Right cardiac atrium (tissue), 5 donors: Measurements from ENCODE around the gene PKD1L1. TPM values are rescaled to one million over a fixed set of nuclear protein-coding genes. Genes with fewer than 3 reads are reported as not detected.

ENCODE experiments used
- ATAC-seq, 2 donors: fragments of 200-7000 bp; cut with Tn5 transposase; one replicate each; pipeline versions ENCODE4 v1.8.0 to v1.9.1; 2020; ENCODE audit warnings: moderate library complexity in 2 of 2, mild to moderate bottlenecking in 1 of 2
- DNase-seq, 3 donors: peaks; one replicate each; pipeline ENCODE4 v3.0.0-alpha.2; 2020
- H3K27ac ChIP-seq: one replicate; pipeline ENCODE4 v1.5.1; 2013; ENCODE audit warnings: mild to moderate bottlenecking, low read length, control low read depth, moderate library complexity
- H3K27me3 ChIP-seq: one replicate; pipeline ENCODE4 v1.6.1; 2013; ENCODE audit not compliant: control insufficient read depth, insufficient read depth
- H3K4me1 ChIP-seq: one replicate; pipeline ENCODE4 v1.6.1; 2013; ENCODE audit warnings: low read length; ENCODE audit not compliant: control insufficient read depth, insufficient read depth
- H3K4me3 ChIP-seq: one replicate; pipeline ENCODE4 v1.5.1; 2013; ENCODE audit warnings: low read length, control low read depth
- H3K9me3 ChIP-seq: one replicate; pipeline ENCODE4 v1.6.1; 2013; ENCODE audit warnings: low read length; ENCODE audit not compliant: control insufficient read depth
- WGBS: extraction: QIAGEN DNeasy Blood & Tissue Kit; methylation state at CpG from one replicate; pipeline ENCODE4 v1.1.7; 2013; 5-methylcytosine and 5-hydroxymethylcytosine counted together
- intact Hi-C, 4 donors: fragments of 100-400 bp; cut with DNase I; formaldehyde crosslinking; loops; one replicate each; pipeline versions ENCODE4 v1.11.0 to v1.14.0; 2022 to 2023
- polyA plus RNA-seq: library from polyadenylated mRNA; stranded (reverse); fragments of 200-250 nt; gene quantifications from one replicate; pipeline ENCODE4 v1.2.3, GENCODE V29; 2013
- total RNA-seq, 4 donors: library from RNA; stranded (reverse); fragmentation: NEBNext Ultra II Directional; extraction: Animal tissue kit (Norgen Biotek cat#: 25700); gene quantifications; one replicate each; pipeline ENCODE4 v1.2.1, GENCODE V29; 2021
- donor health status: healthy with polysubstance abuse.
- donor health status: DM: no; HTN: yes; CAD: no.
- donor health status: DM: no; HTN: no; CAD: no.
- donor health status: DM: no; HTN: yes; CAD: no; lungs with severe emphysema.
- donor health status: DM: yes; HTN: yes; CAD: no.

The PKD1L1 gene
- total and polyA plus RNA-seq, 5 donors = 0.79 to 1.5 (median 0.82) TPM

DNA sequence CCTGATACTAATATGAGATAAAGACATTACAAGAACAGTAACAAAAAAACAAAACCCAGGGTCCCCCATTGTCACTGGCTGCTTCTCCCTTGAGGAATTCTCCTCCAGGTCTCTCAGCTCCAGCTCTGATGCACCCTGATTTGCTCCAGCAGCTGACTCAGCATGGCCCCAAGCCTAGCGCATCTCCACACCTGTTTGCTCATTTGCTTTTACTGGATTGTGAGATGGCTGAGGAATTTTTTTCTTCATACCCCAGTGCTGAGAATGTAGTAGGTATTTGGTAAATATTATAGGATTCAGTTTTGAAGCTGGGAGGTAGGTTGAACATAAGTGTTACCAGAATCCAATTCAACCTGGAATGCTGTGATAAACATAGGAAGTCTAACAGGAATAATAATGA lies 171.9 kb downstream of the PKD1L1 start:
- Histone ChIP-seq H3K27ac (no peak overlapping the region), H3K4me3 (no peak overlapping the region), H3K27me3 (no peaks in the 10 kb centered on the region), H3K9me3 (no peaks in the 10 kb centered on the region), H3K4me1 (peaks cover 1% of the 10 kb centered on the region)
- intact Hi-C loops = no loop called here
- WGBS = 96% methylated on average over 1 of the region's 1 CpG
- DNase-seq = no peak
- no peak for ATAC-seq

- Histone ChIP-seq H3K4me1 (peaks cover 1% of the 10 kb centered on the region), H3K27me3 (no peaks in the 10 kb centered on the region), H3K4me3 (no peak overlapping the region), H3K27ac (no peak overlapping the region), H3K9me3 (no peaks in the 10 kb centered on the region)
- intact Hi-C loops = no loop called here
- no peak for ATAC-seq
- no peak for DNase-seq
- 65% methylated on average over 2 of the region's 2 CpGs for WGBS
Observed at GRCh38 chr7:47775238-47775637, 173.0 kb downstream of the PKD1L1 start.

GRCh38 chr7:47772492-47772891 lies 175.8 kb downstream of the PKD1L1 start:
- no peak for ATAC-seq
- Histone ChIP-seq H3K9me3 (no peaks in the 10 kb centered on the region), H3K27ac (no peak overlapping the region), H3K27me3 (no peaks in the 10 kb centered on the region), H3K4me1 (peaks cover 1% of the 10 kb centered on the region), H3K4me3 (no peak overlapping the region)
- intact Hi-C loops = no loop called here
- no peak for DNase-seq
- 95% methylated on average over 4 of the region's 4 CpGs for WGBS

DNA sequence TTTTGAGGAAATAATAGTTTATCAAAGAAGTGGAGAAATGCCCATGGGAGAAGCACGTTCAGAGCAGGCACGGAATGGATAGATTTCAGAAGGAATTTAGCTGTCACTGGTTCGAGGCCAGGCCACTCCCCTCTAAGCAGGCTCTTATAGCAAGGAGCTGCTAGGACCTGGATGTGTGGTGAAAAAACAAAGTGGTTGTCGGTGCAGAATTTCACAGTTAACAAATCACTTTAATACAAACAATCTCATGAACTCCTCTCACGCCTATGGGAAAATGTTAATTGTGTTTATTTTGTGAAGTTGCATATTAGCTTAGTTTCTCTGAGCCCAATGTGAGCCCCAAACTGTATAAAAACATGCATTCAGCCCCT lies 176.3 kb downstream of the PKD1L1 start:
- Histone ChIP-seq H3K9me3 (no peaks in the 10 kb centered on the region), H3K27ac (no peak overlapping the region), H3K27me3 (no peaks in the 10 kb centered on the region), H3K4me1 (peaks cover 1% of the 10 kb centered on the region), H3K4me3 (no peak overlapping the region)
- WGBS = 70% methylated on average over 5 of the region's 5 CpGs
- intact Hi-C loops = no loop called here
- DNase-seq (peak in 1 of 3 donors; percentile 43), ATAC-seq (no peak)

- WGBS = 69% methylated on average over 5 of the region's 5 CpGs
- Histone ChIP-seq H3K27ac (no peak overlapping the region), H3K4me1 (peaks cover 1% of the 10 kb centered on the region)
Observed at GRCh38 chr7:47771336-47771989, 176.8 kb downstream of the PKD1L1 start.

DNA sequence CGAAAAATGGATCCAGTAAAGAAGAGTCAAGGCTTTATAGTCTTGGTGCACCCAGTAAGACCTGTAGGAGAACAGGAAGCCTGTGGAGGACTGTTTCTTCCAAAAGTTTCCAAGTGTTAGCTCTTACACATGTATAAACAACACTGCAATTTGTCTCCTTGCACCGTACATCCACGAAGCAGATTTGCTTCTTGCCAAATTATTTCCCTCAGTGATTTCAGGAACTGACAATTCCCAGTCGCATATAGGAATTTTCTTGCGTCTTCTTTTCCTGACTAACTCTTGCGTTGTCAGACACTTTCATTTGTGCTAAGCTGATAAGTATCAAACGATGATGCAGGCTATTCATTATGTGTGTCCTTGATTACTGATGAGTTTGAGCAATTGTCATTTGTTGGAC lies 182.1 kb downstream of the PKD1L1 start:
- Histone ChIP-seq H3K4me3 (no peak overlapping the region), H3K9me3 (no peaks in the 10 kb centered on the region), H3K4me1 (no peaks in the 10 kb centered on the region), H3K27ac (no peak overlapping the region), H3K27me3 (no peaks in the 10 kb centered on the region)
- intact Hi-C loops = no loop called here
- ATAC-seq (no peak), DNase-seq (no peak)
- 72% methylated on average over 7 of the region's 7 CpGs for WGBS

More at GRCh38 chr7:47771336-47771989, 176.8 kb downstream of the PKD1L1 start:
- Histone ChIP-seq H3K9me3 (no peaks in the 10 kb centered on the region), H3K27me3 (no peaks in the 10 kb centered on the region), H3K4me3 (no peak overlapping the region)
- DNase-seq (peak; percentile 28 to 72 (median 61)), ATAC-seq (peak; percentile 45 to 62)
- intact Hi-C loops = no loop called here

GRCh38 chr7:47765373-47765979 lies 182.8 kb downstream of the PKD1L1 start:
- no peaks in the 10 kb centered on the region for H3K4me1 ChIP-seq
- DNase-seq = no peak
- ATAC-seq = no peak
- H3K9me3 ChIP-seq = no peaks in the 10 kb centered on the region
- H3K27me3 ChIP-seq = no peaks in the 10 kb centered on the region
- H3K27ac ChIP-seq = no peak overlapping the region
- no peak overlapping the region for H3K4me3 ChIP-seq
- intact Hi-C loops = no loop called here
- 75% methylated on average over 2 of the region's 2 CpGs for WGBS

GRCh38 chr7:47764746-47765145 lies 183.5 kb downstream of the PKD1L1 start:
- no peak for ATAC-seq
- 94% methylated on average over 5 of the region's 5 CpGs for WGBS
- H3K4me3 ChIP-seq = no peak overlapping the region
- no peak for DNase-seq
- H3K27ac ChIP-seq = no peak overlapping the region
- H3K27me3 ChIP-seq = no peaks in the 10 kb centered on the region
- intact Hi-C loops = no loop called here
- no peaks in the 10 kb centered on the region for H3K4me1 ChIP-seq
- H3K9me3 ChIP-seq = no peaks in the 10 kb centered on the region

DNA sequence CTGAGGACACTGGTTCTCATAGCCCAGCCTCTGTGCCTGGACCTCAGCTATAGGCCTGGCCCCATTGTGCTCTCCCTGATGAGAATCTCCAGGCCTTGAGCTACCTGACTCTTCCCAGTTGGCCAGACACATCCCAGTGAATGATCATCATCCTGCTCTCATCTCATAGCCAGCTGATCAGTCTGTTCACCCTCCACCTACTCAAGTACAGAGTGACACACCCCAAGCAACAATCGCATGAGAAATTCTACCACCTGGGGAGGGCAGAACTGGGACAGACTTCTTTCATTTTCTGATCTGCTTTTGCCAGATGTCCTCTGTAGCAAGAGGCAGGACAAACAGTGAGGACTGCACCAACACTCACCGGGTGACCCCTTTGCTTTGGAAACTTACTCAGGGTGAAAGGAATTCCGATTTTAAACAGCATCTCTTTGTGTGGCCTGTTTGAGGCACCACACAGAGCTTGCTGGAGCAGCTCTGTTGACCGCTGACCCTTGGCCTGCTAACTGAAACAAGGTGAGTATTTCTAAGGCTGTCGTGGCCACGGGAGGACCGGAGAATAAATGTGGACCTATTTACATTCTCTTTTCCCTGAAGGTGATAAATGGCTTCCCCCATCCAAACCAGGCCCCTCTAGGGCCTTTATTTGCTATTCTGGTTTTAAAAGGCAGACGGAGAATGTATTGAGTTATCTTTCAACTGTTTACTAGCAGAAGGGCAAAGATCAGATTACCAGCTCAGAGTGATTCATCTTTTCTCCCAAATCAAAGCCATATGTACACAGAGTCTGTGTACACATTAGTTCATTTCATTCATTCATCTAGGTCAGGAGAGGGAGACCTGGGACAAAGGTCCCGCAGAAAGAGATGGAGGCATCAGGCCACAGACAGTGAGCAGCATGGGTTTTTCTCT lies 184.9 kb downstream of the PKD1L1 start:
- ATAC-seq (no peak), DNase-seq (no peak)
- Histone ChIP-seq H3K4me3 (no peak overlapping the region), H3K4me1 (peaks cover under 1% of the 10 kb centered on the region), H3K27me3 (no peaks in the 10 kb centered on the region), H3K9me3 (no peaks in the 10 kb centered on the region), H3K27ac (no peak overlapping the region)
- intact Hi-C loops = no loop called here
- 74% methylated on average over 9 of the region's 9 CpGs for WGBS

DNA sequence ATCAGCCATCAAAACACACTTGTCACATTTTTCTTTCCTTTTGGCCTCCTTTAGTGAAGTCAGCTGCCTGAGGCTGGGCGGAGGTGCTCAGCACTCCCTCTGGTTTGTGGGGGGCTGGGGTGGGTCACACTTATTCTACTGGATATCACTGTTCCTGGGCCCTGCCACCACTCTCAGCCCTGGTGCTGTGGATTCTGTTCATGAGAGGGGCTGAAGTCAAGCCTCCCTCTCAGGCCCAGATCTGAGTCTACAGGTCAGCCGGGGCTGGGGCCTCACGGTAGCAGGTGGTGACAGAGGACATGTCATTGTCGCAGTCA lies 185.6 kb downstream of the PKD1L1 start:
- Histone ChIP-seq H3K27me3 (no peaks in the 10 kb centered on the region), H3K4me1 (peaks cover 4% of the 10 kb centered on the region), H3K27ac (no peak overlapping the region), H3K9me3 (no peaks in the 10 kb centered on the region), H3K4me3 (no peak overlapping the region)
- 98% methylated on average over 4 of the region's 4 CpGs for WGBS
- intact Hi-C loops = no loop called here
- ATAC-seq = no peak
- DNase-seq = no peak

DNA sequence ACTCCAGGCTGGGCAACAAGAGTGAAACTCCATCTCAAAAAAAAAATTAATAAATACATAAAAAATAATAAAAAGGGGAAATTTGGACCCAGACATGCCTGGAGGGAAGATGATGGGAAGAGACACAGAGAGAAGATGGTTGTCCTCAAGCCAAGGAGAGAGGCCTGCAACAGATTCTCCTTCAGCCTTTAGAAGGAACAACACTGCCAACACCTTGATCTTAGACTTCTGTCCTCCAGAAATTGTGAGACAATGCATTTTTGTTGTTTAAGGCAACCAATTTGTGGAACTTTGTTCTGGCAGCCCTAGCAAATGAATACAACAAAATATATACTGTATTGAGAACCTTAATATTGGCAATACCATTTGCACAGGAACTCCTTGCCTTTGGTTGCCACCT lies 186.1 kb downstream of the PKD1L1 start:
- no peaks in the 10 kb centered on the region for H3K9me3 ChIP-seq
- no peak for ATAC-seq
- DNase-seq = no peak
- no peak overlapping the region for H3K27ac ChIP-seq
- intact Hi-C loops = no loop called here
- H3K4me3 ChIP-seq = no peak overlapping the region
- no peaks in the 10 kb centered on the region for H3K27me3 ChIP-seq
- peaks cover 7% of the 10 kb centered on the region for H3K4me1 ChIP-seq
